HepG2 (cell line): ENCODE measurements around the gene NTN5. TPM values are rescaled to one million over a fixed set of nuclear protein-coding genes. Genes with fewer than 3 reads are reported as not detected.

ENCODE experiments used
- ARID5B ChIP-seq: IDR thresholded peaks from 2 replicates; pipeline ENCODE4 v1.4.0; 2020; ENCODE audit warnings: mild to moderate bottlenecking, missing genetic modification reagents
- HDAC2 ChIP-seq: sonication (generic); formaldehyde crosslinking; IDR thresholded peaks from 2 replicates; pipeline ENCODE4 v1.4.0; 2020; ENCODE audit warnings: missing genetic modification reagents
- NFRKB ChIP-seq: fragments of 450-650 bp; IDR thresholded peaks from 2 replicates; pipeline ENCODE4 v1.6.1; 2017
- RBM39 ChIP-seq: fragments of 200-400 bp; formaldehyde crosslinking; IDR thresholded peaks from one replicate; pipeline ENCODE4 v1.6.1; 2018; ENCODE audit warnings: antibody characterized with exemption, mild to moderate bottlenecking, low read depth, low read length; ENCODE audit not compliant: poor library complexity, severe bottlenecking
- SYNCRIP ChIP-seq: fragments of 200-400 bp; formaldehyde crosslinking; IDR thresholded peaks from 2 replicates; pipeline ENCODE4 v1.6.1; 2018; ENCODE audit warnings: mild to moderate bottlenecking, low read depth, low read length; ENCODE audit not compliant: insufficient read depth
- ZNF550 ChIP-seq: sonication (generic); formaldehyde crosslinking; IDR thresholded peaks from 2 replicates; pipeline ENCODE4 v1.4.0; 2020; ENCODE audit warnings: mild to moderate bottlenecking, missing genetic modification reagents, borderline replicate concordance
- ZNF687 ChIP-seq: sonication (generic); formaldehyde crosslinking; IDR thresholded peaks from 2 replicates; pipeline ENCODE4 v1.5.1; 2020; ENCODE audit warnings: mild to moderate bottlenecking, missing genetic modification reagents, moderate library complexity
- ZNF720 ChIP-seq: sonication (generic); formaldehyde crosslinking; IDR thresholded peaks from 2 replicates; pipeline ENCODE4 v1.4.0; 2020; ENCODE audit warnings: missing genetic modification reagents
- ZNF777 ChIP-seq: sonication (generic); formaldehyde crosslinking; IDR thresholded peaks from 2 replicates; pipeline ENCODE4 v1.4.0; 2020; ENCODE audit warnings: missing genetic modification reagents
- ZNF891 ChIP-seq: sonication (generic); formaldehyde crosslinking; IDR thresholded peaks from 2 replicates; pipeline ENCODE4 v1.5.0; 2020; ENCODE audit warnings: mild to moderate bottlenecking, missing genetic modification reagents
- polyA plus RNA-seq, 8 experiments: library from polyadenylated mRNA; depleted of rRNA in 3 of 8; stranded (reverse) in 7 of 8; unstranded in 1 of 8; fragments of >200 nt; fragmentation: Illumina TruSeq in 4 of 8; extraction: Trizol in 4 of 8; gene quantifications; 2 replicates each; pipeline versions ENCODE4 v1.2.1 to v1.2.3, GENCODE V29; 2011 to 2016; ENCODE audit warnings: low read depth in 4 of 8, missing spikeins in 1 of 8, mixed read lengths in 1 of 8; ENCODE audit not compliant: insufficient read depth in 1 of 8
- total RNA-seq, 5 experiments: library from RNA; depleted of rRNA; stranded (reverse); fragments of >200 nt; fragmentation: Illumina TruSeq; extraction: Trizol; gene quantifications; 2 replicates each; pipeline ENCODE4 v1.2.3, GENCODE V29; 2016; ENCODE audit warnings: low read depth in 1 of 5
- TF ChIP-seq, protein P1 (sequence below): IDR thresholded peaks from 2 replicates; pipeline ENCODE4 v1.6.1; 2018; ENCODE audit warnings: missing genetic modification reagents
- TF ChIP-seq, protein P2 (sequence below): sonication (generic); formaldehyde crosslinking; IDR thresholded peaks from 2 replicates; pipeline ENCODE4 v1.8.0; 2022; ENCODE audit warnings: missing genetic modification reagents, mild to moderate bottlenecking, borderline replicate concordance
- TF ChIP-seq, protein P3 (sequence below): sonication (generic); formaldehyde crosslinking; IDR thresholded peaks from 2 replicates; pipeline ENCODE4 v1.4.0; 2020; ENCODE audit warnings: mild to moderate bottlenecking, missing genetic modification reagents, borderline replicate concordance

Gene NTN5
- total and polyA plus RNA-seq, 2 of the 13 experiments (the other 11 are each of a cell fraction or from before 2014, with no cell fraction given), result 0.05 TPM; not detected in 1

- TF ChIP-seq, protein P1, sequence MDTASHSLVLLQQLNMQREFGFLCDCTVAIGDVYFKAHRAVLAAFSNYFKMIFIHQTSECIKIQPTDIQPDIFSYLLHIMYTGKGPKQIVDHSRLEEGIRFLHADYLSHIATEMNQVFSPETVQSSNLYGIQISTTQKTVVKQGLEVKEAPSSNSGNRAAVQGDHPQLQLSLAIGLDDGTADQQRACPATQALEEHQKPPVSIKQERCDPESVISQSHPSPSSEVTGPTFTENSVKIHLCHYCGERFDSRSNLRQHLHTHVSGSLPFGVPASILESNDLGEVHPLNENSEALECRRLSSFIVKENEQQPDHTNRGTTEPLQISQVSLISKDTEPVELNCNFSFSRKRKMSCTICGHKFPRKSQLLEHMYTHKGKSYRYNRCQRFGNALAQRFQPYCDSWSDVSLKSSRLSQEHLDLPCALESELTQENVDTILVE (CRISPR knock-in tag), result peak; percentile 59; the same call in 1 of the 2 replicates
- TF ChIP-seq ZNF720 (CRISPR knock-in tag), result no peak
- TF ChIP-seq RBM39, result peak; percentile 29
- peak; percentile 10; the same call in 1 of the 2 replicates for TF ChIP-seq ARID5B (CRISPR knock-in tag)
- peak; percentile 79 for TF ChIP-seq ZNF687 (CRISPR knock-in tag)
- TF ChIP-seq, protein P2, sequence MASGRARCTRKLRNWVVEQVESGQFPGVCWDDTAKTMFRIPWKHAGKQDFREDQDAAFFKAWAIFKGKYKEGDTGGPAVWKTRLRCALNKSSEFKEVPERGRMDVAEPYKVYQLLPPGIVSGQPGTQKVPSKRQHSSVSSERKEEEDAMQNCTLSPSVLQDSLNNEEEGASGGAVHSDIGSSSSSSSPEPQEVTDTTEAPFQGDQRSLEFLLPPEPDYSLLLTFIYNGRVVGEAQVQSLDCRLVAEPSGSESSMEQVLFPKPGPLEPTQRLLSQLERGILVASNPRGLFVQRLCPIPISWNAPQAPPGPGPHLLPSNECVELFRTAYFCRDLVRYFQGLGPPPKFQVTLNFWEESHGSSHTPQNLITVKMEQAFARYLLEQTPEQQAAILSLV, result peak; percentile 31; the same call in 1 of the 2 replicates
- no peak for TF ChIP-seq ZNF777
- no peak for TF ChIP-seq ZNF550
- peak; percentile 60; the same call in 1 of the 2 replicates for TF ChIP-seq HDAC2 (CRISPR knock-in tag)
- no peak for TF ChIP-seq ZNF891 (CRISPR knock-in tag)
- TF ChIP-seq, protein P3, sequence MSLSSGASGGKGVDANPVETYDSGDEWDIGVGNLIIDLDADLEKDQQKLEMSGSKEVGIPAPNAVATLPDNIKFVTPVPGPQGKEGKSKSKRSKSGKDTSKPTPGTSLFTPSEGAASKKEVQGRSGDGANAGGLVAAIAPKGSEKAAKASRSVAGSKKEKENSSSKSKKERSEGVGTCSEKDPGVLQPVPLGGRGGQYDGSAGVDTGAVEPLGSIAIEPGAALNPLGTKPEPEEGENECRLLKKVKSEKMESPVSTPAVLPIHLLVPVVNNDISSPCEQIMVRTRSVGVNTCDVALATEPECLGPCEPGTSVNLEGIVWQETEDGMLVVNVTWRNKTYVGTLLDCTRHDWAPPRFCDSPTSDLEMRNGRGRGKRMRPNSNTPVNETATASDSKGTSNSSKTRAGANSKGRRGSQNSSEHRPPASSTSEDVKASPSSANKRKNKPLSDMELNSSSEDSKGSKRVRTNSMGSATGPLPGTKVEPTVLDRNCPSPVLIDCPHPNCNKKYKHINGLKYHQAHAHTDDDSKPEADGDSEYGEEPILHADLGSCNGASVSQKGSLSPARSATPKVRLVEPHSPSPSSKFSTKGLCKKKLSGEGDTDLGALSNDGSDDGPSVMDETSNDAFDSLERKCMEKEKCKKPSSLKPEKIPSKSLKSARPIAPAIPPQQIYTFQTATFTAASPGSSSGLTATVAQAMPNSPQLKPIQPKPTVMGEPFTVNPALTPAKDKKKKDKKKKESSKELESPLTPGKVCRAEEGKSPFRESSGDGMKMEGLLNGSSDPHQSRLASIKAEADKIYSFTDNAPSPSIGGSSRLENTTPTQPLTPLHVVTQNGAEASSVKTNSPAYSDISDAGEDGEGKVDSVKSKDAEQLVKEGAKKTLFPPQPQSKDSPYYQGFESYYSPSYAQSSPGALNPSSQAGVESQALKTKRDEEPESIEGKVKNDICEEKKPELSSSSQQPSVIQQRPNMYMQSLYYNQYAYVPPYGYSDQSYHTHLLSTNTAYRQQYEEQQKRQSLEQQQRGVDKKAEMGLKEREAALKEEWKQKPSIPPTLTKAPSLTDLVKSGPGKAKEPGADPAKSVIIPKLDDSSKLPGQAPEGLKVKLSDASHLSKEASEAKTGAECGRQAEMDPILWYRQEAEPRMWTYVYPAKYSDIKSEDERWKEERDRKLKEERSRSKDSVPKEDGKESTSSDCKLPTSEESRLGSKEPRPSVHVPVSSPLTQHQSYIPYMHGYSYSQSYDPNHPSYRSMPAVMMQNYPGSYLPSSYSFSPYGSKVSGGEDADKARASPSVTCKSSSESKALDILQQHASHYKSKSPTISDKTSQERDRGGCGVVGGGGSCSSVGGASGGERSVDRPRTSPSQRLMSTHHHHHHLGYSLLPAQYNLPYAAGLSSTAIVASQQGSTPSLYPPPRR (CRISPR knock-in tag), result no peak
- TF ChIP-seq NFRKB, result no peak
- TF ChIP-seq SYNCRIP, result no peak
Observed at GRCh38 chr19:48720613-48721296, 47.9 kb upstream of the NTN5 start (continued).
